Neural crest cell (in vitro differentiated cells): ENCODE measurements around the gene S100A8. TPM values are rescaled to one million over a fixed set of nuclear protein-coding genes. Genes with fewer than 3 reads are reported as not detected.
A peak's percentile ranks its signal among the peaks of the same experiment; 100 is the strongest.
"Not testable (repeated sequence)": the region's sequence is repeated elsewhere in the genome, so short reads cannot be mapped to it uniquely, and the experiment has no call there.

Experiments
- DNase-seq: peaks from one replicate; pipeline ENCODE4 v3.0.0; 2021; ENCODE audit warnings: low read depth, mixed read lengths, low spot score
- H3K27ac Mint-ChIP-seq: one replicate; pipeline ENCODE4 v1.8.0; 2021; ENCODE audit warnings: mild to moderate bottlenecking, mixed read lengths; ENCODE audit not compliant: unreplicated experiment
- H3K27me3 Mint-ChIP-seq: 2 replicates; pipeline ENCODE4 v1.8.0; 2021; ENCODE audit warnings: low read depth, mild to moderate bottlenecking, mixed read lengths
- H3K36me3 Mint-ChIP-seq: 2 replicates; pipeline ENCODE4 v1.8.0; 2021; ENCODE audit warnings: low read depth, mild to moderate bottlenecking, mixed read lengths
- H3K4me1 Mint-ChIP-seq: 2 replicates; pipeline ENCODE4 v1.8.0; 2021; ENCODE audit warnings: mixed read lengths
- H3K4me3 Mint-ChIP-seq: one replicate; pipeline ENCODE4 v1.8.0; 2021; ENCODE audit warnings: mild to moderate bottlenecking, mixed read lengths
- H3K9me3 Mint-ChIP-seq: 2 replicates; pipeline ENCODE4 v1.8.0; 2021; ENCODE audit warnings: mixed read lengths
- total RNA-seq: library from RNA; stranded (reverse); gene quantifications from 2 replicates; pipeline ENCODE4 v1.2.1, GENCODE V29; 2021
- TF ChIP-seq, protein P1 (sequence below): fragments of 200-600 bp; sonication (generic); conservative IDR thresholded peaks from 2 replicates; pipeline ENCODE4 v1.5.0; 2021; ENCODE audit warnings: antibody characterized with exemption, mild to moderate bottlenecking

The S100A8 gene
- total RNA-seq, 1 donor from 2014 or later, result not detected

DNA sequence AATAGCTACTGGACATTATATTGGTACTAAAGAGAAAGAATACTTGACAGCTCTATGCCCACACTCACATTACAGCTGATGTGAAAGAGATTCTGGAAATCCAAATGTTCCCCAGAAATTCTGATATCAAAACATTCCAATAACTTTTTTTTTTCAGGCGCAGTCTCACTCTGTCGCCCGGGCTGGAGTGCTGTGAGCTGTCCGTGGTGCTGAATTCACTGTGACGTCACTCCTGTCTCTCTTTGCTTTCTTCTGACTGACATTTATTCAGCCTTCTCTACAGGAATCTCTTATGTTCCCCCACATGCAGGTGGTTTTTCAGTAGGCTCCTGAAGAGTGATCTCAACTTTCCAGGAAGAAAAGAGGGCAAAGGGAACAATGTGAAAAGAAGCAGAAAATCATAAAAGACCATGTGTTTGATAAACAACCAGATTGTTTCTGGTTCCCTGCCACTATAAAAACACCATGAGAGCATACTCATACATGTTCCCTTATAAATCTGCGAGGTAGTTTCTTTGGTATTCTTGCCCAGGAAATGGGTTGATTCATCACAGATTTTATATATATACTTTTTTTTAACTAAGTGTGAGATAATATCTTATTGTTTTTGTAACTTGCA is 31.7 kb upstream of the S100A8 start:
- H3K4me3 Mint-ChIP-seq, result no peak overlapping the region
- H3K36me3 Mint-ChIP-seq, result no peaks in the 10 kb centered on the region
- no peaks in the 10 kb centered on the region for H3K9me3 Mint-ChIP-seq
- H3K4me1 Mint-ChIP-seq, result no peaks in the 10 kb centered on the region
- H3K27me3 Mint-ChIP-seq, result peaks cover 65% of the 10 kb centered on the region
- no peak overlapping the region for H3K27ac Mint-ChIP-seq
- DNase-seq, result peak; percentile 87
- TF ChIP-seq, protein P1, sequence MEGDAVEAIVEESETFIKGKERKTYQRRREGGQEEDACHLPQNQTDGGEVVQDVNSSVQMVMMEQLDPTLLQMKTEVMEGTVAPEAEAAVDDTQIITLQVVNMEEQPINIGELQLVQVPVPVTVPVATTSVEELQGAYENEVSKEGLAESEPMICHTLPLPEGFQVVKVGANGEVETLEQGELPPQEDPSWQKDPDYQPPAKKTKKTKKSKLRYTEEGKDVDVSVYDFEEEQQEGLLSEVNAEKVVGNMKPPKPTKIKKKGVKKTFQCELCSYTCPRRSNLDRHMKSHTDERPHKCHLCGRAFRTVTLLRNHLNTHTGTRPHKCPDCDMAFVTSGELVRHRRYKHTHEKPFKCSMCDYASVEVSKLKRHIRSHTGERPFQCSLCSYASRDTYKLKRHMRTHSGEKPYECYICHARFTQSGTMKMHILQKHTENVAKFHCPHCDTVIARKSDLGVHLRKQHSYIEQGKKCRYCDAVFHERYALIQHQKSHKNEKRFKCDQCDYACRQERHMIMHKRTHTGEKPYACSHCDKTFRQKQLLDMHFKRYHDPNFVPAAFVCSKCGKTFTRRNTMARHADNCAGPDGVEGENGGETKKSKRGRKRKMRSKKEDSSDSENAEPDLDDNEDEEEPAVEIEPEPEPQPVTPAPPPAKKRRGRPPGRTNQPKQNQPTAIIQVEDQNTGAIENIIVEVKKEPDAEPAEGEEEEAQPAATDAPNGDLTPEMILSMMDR, result no peak

DNA sequence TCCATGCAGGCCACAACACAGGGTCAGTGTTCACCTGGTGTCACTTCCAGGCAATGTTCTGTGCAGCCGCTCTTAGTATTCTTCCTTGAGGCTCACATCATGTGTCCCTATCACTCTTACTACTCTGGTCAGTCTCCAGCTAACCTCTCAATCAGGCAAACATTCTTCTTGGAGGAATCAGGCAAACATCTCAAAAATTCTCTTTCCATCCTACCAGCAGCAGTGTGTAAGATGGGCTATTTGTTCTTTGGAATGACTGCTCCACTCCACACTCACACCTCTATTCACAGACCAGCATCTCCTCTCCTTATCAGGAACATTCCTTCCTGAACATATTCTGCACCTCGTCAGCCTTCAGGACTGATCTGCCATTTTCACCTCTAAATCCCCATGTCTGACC is 29.4 kb upstream of the S100A8 start:
- Mint-ChIP-seq H3K4me1 (no peaks in the 10 kb centered on the region), H3K27ac (no peak overlapping the region), H3K4me3 (no peak overlapping the region), H3K9me3 (no peaks in the 10 kb centered on the region), H3K27me3 (peaks cover 46% of the 10 kb centered on the region), H3K36me3 (no peaks in the 10 kb centered on the region)
- TF ChIP-seq, protein P1, result no peak
- DNase-seq, result no peak

DNA sequence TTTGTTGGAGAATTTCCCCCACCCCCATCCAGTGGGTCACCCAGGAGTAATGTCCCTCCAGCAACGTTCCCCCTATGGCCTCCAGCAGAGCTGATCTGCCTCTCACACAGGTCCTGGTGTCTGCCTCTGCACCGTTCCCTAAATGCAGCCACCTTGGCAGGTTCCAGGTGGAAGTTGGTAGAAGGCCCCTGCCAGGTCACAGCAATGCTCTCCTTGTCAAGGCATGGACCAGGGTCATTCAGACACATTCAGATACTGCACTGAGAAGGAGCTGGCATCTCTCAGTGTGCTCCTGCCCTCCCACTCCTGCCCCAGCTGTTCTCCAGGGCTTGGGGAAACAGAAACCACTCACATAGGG is 28.5 kb upstream of the S100A8 start:
- H3K4me3 Mint-ChIP-seq, H3K27ac Mint-ChIP-seq, H3K36me3 Mint-ChIP-seq, DNase-seq, H3K4me1 Mint-ChIP-seq, H3K9me3 Mint-ChIP-seq: not testable (repeated sequence)
- H3K27me3 Mint-ChIP-seq, result peaks cover 37% of the 10 kb centered on the region

DNA sequence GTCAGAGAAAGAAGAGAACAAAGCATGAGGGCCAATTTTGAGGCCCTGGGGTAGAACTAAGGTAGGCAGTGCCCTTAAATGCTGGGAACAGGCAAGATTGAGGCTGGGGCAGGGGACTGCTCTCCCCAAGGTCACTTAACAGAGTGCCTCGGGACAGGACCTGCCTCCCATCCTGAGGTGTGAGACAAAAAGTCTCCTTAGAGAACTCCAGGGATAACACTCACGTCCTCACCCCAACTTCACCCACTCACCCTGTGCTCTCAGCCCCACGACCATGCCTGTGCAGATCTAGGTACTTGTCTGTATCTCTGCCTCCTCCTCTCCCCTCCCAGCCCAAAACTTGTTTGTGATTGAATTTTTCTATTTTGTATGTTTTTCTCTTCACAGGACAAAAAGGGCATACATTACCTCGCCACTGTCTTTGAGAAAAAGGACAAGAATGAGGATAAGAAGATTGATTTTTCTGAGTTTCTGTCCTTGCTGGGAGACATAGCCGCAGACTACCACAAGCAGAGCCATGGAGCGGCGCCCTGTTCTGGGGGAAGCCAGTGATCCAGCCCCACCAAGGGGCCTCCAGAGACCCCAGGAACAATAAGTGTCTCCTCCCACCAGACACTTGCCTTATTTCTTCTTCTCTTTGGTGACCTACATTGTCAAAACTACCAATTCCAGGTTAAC is 28.0 kb upstream of the S100A8 start:
- H3K9me3 Mint-ChIP-seq, H3K4me1 Mint-ChIP-seq, DNase-seq, H3K27ac Mint-ChIP-seq, H3K36me3 Mint-ChIP-seq, H3K4me3 Mint-ChIP-seq: not testable (repeated sequence)
- H3K27me3 Mint-ChIP-seq, result peaks cover 35% of the 10 kb centered on the region

GRCh38 chr1:153417136-153417888 is 26.4 kb upstream of the S100A8 start:
- Mint-ChIP-seq H3K27ac (no peak overlapping the region), H3K4me3 (no peak overlapping the region), H3K36me3 (no peaks in the 10 kb centered on the region), H3K27me3 (peaks cover 32% of the 10 kb centered on the region), H3K4me1 (no peaks in the 10 kb centered on the region), H3K9me3 (no peaks in the 10 kb centered on the region)
- no peak for DNase-seq
- TF ChIP-seq, protein P1, result no peak

DNA sequence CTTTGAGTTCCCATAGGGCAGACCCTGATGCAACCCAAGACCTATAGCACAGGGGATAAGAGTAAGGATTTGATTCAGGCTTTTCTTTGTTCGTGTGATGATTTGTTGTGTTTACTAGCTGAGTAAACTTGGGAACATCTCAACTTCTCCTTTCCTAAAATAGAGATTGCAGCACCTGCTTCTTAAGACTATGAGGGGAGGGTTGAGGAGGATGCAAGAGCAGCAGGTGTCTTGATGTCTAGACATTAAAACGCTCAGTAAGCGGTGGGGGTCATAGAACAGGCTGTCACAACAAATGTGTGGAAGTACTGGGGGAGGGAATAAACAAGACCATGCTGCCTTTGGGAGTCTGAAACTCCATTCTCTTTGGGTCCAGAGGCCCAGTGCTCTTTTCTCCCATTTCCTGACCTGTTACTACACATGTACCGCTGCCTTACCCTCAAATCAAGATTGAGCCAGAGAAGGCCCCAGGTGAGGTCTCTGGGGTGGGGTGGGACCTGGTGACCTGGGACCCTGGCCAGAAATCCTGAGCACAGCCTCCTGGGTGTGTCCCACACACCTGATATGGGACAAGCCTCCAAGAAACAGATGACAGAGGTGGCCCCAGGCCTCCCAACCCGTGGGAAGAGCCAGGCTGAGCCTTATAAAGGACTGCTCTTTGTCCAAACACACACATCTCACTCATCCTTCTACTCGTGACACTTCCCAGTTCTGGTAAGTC is 25.1 kb upstream of the S100A8 start, which contains the start of gene S100A7A:
Gene S100A7A, plus strand, starts transcription at position 671 of the 721 bp plus-strand sequence. CDS start 1,563 bp downstream, outside the sequence.
- Mint-ChIP-seq H3K9me3 (no peaks in the 10 kb centered on the region), H3K27ac (no peak within 1 kb of the TSS), H3K36me3 (no peaks in the 10 kb centered on the region), H3K4me3 (no peak within 1 kb of the TSS), H3K27me3 (peaks cover 31% of the 10 kb centered on the region), H3K4me1 (no peaks in the 10 kb centered on the region)
- DNase-seq, result no peak
- TF ChIP-seq, protein P1, result no peak

DNA sequence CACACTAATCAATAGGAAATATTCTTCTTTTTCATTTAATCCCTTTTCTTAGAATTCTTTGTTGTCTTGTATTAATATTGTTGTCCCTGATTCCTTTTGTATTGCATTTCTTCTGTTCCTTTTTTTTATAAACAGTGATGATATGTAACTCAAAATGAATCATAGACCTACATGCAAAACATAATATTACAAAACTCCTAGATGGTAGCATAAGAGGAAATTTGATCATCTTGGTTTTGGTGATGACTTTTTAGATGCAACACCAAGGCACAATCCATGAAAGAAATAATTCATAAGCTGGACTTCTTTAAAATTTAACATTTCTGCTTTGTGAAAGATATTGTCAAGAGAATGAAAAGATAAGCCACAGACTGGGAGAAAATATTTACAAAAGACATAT is 23.1 kb upstream of the S100A8 start:
- H3K36me3 Mint-ChIP-seq, H3K27ac Mint-ChIP-seq, H3K4me1 Mint-ChIP-seq, H3K9me3 Mint-ChIP-seq, H3K4me3 Mint-ChIP-seq, DNase-seq: not testable (repeated sequence)
- H3K27me3 Mint-ChIP-seq, result peaks cover 32% of the 10 kb centered on the region

DNA sequence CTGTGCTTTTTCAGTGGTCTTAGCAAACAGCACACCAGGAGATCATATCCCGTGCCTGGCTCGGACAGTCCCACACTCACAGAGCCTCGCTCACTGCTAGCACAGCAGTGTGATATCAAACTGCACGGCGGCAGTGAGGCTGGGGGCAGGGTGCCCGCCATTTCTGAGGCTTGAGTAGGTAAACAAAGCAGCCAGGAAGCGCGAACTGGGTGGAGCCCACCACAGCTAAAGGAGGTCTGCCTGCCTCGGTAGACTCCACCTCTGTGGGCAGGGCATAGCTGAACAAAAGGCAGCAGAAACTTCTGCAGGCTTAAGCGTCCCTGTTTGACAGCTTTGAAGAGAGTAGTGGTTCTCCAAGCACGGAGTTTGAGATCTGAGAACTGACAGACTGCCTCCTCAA is 16.4 kb upstream of the S100A8 start:
- DNase-seq, H3K4me3 Mint-ChIP-seq, H3K9me3 Mint-ChIP-seq, H3K36me3 Mint-ChIP-seq, H3K4me1 Mint-ChIP-seq, H3K27ac Mint-ChIP-seq: not testable (repeated sequence)
- H3K27me3 Mint-ChIP-seq, result peaks cover 50% of the 10 kb centered on the region
